ENCODE results near the gene ANO1. TPM values are rescaled to one million over a fixed set of nuclear protein-coding genes. Genes with fewer than 3 reads are reported as not detected.
A peak's percentile ranks its signal among the peaks of the same experiment; 100 is the strongest.
"Not testable (repeated sequence)": the region's sequence is repeated elsewhere in the genome, so short reads cannot be mapped to it uniquely, and the experiment has no call there.

ANO1 gene
- 10 to 100 TPM in 4 of 12 donors, 1 to 10 TPM in 7, not detected in 1; 6.4 to 33.6 (median 9.7) TPM for polyA plus RNA-seq (ENCODE audit: insufficient read length in 12 of 12)
- long read RNA-seq, donor 1 = 0 reads
- long read RNA-seq, donor 2, partial matches to known transcripts = 6 of 6 reads
- long read RNA-seq, donor 2, other reads (novel, unspliced or antisense) = 0 of 6 reads
- long read RNA-seq, donor 3 = 0 reads
- long read RNA-seq, donor 4 = 0 reads
- long read RNA-seq, donor 5 = 0 reads
- long read RNA-seq, donor 6 = 0 reads
- long read RNA-seq, donor 7 = 0 reads
- long read RNA-seq, donor 8 = 0 reads
- long read RNA-seq, donor 9 = 0 reads
- long read RNA-seq, donor 10 = 0 reads
- long read RNA-seq, donor 11 = 0 reads

DNA sequence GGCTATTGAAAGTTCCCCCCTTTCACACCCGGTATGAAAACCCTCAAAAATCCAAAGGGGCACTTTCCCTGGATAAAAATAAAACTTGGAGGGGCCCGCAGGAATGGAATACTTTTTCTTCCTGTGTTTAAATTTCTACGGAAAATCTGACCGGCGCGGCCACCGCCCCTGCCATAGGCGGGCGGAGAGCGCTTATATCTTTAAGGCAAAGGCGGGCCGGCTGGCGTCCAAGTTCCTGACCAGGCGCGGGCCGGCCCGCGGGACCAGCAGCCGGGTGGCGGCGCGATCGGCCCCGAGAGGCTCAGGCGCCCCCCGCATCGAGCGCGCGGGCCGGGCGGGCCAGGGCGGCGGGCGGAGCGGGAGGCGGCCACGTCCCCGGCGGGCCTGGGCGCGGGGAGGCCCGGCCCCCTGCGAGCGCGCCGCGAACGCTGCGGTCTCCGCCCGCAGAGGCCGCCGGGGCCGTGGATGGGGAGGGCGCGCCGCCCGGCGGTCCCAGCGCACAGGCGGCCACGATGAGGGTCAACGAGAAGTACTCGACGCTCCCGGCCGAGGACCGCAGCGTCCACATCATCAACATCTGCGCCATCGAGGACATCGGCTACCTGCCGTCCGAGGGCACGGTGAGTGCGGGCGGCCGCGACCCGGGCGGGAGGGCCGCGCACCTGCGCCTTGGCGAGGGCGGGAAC lies at the start of gene ANO1:
ANO1 (plus strand) TSS at position 223 of the 686 bp plus-strand sequence; CDS start at position 513, 290 bp downstream.
- DNase-seq = peak; percentile 21

DNA sequence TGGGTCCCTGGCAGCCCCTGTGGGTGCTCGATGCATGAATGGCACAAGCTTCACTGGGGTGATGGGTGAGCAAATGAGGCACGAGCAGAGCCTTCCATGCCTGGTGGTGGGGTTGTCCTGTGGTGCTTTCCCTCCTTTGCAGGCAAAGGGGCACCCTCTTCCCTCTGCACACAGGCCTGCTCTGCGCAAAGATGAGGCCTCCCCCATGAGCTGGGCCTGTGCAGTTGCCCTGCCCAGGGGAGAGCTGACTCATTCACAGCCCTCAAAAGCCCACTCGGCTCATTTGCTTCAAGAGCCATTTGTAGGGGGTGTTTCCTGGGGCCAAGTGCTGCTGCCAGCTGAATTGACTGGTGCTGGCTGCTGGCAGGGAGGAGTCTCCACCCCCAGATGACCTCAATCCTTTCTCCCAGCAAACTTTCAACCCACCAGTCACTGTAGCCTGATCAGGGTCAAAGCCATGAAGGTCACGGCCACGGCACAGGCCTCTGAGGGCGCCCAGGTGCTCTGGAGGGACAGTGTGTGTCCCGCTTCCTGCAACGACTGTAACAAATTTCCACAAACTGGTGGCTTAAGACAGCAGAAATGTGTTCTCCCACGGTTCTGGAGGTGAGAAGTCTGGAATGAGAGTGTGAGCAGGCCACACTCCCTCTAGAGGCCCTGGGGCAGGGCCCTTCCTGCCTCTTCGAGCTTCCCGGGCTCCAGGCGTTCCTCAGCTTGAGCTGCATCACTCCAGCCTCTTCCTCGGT lies 48.8 kb upstream of the ANO1 start:
- no peak for DNase-seq

DNA sequence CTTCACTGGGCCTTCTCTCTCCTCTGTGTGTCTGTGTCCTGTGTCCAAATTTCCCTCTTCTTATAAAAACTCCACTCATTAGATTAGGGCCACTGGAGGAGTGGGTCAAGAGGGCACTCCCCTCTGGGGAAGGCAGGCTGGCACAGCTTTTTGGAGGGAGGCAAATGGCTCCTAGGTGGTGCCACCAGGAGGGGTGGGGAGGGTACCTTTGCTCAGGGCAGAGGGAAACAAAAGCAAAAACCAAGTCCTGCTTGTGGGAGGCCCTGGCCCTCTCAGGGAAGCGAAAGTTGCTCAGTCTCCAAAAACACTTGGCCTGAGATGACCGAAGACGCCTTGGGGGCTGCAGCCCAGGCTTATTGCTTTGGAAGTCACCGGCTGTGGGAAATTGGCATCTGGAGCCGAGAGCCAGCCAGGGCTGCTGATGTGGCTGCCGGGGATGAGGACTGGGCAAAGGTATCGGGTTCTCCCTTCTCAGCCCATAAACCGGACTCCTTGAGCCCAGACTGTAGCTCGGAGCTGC lies 48.2 kb upstream of the ANO1 start:
- no peak for DNase-seq

- DNase-seq = no peak
Observed at GRCh38 chr11:70030412-70030811, 47.7 kb upstream of the ANO1 start.

- DNase-seq = no peak
Observed at GRCh38 chr11:70031631-70032469, 46.3 kb upstream of the ANO1 start.

DNA sequence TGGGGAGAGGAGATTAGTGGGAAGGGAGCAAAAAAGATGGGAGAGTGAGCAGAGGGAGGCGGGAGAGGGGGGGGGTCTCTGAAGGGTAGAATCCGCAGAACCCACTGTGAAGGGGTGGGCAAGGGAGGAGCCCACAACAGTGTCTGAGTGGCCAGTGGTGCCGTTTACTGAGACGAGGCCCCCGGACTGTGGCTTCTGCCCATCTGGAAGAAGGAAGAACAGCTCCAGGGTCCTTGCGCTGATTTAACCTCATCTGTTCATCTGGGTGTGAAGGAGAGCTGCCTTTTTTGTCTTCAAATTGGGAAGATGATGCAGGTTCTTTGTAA lies 45.7 kb upstream of the ANO1 start:
- DNase-seq = no peak

DNA sequence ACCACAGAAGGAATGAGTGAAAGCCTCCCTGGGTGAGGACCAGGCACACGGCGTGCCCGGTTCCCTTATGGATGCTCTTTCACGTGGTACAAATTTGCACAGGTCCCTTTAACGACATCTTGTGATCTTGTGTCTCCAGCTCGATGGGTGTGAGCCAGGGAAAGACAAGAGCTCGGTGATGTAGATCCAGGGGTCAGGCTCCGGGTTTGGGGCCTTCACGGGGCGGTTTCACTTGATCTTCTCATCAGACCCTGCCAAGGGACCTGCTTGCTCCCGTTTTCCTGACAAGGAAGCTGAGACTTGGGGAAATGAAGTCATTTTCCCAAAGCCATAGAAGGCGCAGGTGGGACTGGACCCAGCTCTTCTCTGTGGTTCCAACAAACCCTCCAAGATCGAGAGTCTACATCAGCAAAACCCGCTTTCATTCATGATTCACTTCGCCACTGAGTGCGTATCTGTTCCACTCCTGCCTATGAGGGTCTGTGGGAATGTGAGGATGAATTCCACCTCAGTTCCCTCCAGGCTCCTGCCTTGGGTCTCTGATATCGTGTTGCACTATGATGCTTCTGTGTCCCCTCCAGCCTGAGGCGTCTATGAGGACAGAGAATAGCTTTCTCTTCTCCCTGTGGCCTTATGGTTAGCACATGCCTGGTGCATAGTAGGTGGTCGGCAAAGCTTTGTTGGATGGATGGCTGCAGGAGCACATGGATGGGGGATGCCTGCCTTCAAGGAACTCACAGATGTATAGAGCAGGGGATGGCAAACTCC lies 45.0 kb upstream of the ANO1 start:
- no peak for DNase-seq

DNA sequence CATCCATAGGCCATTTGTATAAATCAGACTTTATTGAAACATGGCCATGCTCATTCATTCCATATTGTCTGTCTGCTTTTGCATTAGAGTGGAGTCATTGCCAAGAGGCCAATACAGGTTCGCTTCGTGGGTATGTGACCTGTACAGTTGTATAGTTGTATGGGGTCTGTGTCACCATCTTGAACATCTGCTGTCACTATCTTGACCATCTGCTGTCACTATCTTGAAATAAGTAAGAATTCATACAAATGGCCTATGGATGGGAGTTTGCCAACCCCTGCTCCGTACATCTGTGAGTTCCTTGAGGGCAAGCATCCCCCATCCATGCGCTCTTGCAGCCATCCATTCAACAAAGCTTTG lies 44.4 kb upstream of the ANO1 start:
- no peak for DNase-seq

DNA sequence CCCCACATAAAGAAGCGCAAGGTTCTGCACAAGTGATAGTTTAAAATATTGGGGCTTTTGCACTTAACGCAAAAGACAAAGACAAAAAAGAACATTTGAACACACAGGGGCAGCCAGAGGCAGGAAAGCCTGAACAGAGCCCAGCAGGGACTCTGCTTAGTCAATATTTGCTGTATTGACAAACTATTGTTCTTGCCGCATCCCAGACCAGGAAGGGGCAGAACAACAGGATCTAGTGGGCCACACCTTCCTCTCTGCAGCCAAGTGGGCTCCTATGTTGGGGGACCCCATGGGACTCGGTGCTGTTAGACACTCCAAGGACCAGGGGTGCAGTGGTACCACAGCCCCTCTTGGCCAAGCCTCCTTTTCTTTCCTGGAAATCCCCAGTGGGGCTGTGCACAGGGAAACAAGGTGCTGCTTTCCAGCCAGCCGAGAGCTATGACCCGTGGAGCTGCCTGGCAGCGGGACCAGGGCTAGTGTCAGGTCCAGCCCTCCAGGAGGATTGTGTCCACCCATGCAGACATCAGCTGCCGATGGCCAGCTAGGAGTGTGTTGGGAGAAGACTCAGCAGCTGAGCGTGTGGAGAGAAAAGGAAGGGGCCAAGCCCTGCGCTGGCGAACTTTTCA lies 43.3 kb upstream of the ANO1 start:
- no peak for DNase-seq

- DNase-seq = not testable (repeated sequence)
Observed at GRCh38 chr11:70035665-70036064, 42.5 kb upstream of the ANO1 start.

DNA sequence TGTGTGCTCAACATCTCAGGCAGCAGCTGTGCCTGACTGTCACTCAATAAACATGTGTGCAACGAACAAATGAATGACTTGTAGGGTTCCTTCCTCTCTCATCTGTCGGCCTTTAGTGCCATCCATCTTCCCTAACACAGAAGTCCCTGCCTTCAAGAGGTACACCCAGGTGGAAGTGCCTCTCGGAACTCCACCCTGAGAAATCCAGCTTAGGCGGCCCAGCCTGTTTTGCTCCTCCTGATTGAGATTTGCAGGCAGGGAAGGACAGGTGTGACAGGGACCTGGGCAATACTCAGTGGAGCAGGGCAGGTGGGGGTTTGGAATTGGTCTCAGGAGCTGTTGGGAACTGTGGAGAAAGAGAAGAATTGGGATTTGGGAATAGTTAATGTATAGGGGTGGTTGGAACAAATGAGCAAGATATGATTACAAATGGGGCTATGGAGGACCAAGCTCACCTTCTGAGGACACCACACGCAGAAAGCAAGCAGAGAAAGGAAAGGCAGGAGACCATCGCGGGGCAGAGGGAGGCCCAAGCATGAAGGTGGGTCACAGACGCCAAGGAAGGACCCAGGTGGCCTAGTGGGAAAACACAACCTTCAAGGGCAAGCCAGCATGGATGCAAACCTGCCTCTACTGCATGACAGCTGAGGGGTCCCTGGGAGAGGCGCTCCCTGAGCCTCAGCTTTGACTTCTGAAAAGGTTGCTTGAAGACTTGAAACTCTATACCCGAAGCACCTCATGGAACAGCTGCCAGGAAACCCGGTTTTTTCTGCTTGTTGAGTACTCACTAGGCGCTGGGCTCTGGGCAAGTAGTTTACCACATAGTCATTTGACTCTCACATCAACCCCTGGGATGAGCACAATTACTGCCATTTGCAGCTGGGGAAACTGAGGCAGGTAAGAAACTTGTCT lies 40.9 kb upstream of the ANO1 start:
- no peak for DNase-seq

DNA sequence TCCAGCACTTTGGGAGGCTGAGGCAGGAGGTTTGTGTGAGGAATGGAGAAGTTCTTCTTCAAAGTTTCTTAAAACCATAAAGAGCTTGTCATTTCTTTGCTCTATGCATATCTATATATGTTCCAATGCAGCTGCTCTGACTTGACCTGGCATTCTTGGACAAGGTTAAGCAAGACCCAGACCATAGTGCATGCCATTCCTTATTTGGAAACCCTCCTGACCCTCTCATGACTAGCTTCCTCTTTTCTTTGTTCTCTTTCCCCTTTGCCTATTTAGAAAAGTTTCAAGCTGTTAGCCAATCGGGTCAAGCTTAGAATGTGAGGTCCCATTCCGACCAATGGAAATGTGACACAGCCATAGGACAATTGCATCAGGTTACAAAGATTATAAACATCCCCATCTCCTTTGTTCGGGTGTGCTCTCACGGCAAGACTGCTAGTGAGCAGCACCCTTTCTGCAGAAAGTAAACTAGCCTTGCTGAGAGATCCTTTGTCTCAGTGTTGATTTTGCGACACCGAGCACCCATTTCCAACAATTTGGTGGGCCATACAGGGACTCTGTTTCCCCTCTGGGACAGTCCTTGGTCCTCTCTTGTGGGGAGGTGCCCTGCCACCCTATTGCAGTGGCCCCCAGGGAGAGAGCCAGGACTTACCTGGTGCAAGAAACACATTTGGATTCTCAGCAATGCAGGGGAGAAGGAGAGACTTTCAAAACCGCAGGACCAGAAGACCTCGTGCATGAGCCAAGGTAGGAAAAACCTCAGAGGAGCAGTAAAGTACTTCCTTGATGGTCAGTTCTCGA lies 39.9 kb upstream of the ANO1 start:
- DNase-seq = no peak

DNA sequence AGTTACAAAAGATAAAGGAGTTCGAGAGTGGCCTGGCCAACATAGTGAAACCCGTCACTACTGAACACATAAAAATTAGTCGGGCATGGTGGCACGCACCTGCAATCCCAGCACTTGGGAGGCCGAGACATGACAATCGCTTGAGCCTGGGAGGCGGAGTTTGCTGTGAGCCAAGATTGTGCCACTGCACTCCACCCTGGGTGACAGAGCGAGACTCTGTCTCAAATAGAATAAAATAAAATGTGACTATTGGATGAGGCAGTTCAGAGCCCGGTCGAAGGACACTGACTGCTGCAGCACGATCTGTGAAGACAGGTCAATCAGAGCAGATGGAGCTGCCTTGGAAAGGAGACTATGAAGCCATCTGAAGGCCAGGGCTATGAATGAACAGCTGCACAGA lies 37.7 kb upstream of the ANO1 start:
- no peak for DNase-seq

DNA sequence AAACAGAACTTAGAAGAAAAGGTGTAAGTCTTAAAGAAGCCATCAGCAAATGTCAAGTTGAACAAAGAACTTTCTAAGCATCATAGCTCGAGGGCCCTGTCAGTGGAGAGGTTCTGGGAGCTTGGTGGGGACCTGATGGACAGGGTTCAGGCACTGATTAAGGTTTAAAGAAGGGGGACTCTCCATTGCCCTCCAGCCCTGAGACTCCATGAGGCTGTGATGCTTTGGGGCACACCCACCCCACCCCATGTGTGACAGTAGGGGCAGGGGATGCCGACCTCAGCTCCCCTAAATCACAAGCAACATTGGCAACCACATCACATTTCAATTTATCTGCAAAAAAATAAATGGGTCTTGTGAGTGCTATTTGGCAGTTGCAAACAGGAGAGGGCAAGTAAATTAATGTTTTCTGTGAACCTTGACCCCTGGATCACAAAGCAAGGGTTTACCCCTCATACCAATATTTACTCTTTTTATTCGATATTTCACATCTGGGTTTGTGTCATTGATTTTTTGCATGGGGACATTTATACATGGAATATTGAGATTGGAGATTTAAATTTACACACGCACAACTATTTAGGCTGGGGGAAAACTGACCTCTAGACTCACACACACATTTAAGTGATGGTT lies 37.1 kb upstream of the ANO1 start:
- no peak for DNase-seq

DNA sequence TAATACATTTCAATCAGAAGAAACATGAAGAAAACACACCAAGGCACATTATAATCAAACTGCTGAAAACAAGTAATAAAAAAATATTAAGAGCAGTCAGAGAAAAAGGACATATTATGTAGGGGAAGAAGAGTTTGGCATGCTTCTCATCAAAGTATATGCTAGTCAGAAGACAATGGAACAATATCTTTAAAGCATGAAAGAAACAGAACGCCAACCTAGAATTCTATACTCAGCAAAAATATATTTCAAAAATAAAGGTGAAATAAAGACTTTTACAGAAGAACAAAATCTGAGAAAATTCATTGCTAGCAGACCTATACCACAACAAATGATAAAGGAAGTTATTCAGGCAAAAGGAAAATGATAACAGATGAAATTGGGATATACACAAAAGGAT lies 34.6 kb upstream of the ANO1 start:
- no peak for DNase-seq

DNA sequence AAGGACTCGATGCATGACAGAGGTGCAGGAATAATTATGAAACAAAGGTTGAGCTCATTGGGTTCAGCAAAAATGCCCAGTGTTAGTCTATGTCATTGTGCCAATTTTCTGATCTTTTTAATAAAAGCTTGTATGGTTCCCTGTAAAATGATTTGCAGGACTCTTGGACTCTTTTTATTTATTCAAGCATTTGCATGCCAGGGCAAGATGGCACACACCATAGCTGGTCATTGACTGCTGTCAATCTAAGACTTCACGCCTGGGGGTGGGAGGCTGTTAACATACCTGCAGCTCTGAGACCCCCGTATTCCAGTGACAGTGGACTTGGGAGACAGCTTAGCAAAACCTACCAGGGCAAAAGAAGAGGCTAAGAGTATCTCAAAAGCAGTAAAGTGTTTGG lies 32.0 kb upstream of the ANO1 start:
- no peak for DNase-seq

DNA sequence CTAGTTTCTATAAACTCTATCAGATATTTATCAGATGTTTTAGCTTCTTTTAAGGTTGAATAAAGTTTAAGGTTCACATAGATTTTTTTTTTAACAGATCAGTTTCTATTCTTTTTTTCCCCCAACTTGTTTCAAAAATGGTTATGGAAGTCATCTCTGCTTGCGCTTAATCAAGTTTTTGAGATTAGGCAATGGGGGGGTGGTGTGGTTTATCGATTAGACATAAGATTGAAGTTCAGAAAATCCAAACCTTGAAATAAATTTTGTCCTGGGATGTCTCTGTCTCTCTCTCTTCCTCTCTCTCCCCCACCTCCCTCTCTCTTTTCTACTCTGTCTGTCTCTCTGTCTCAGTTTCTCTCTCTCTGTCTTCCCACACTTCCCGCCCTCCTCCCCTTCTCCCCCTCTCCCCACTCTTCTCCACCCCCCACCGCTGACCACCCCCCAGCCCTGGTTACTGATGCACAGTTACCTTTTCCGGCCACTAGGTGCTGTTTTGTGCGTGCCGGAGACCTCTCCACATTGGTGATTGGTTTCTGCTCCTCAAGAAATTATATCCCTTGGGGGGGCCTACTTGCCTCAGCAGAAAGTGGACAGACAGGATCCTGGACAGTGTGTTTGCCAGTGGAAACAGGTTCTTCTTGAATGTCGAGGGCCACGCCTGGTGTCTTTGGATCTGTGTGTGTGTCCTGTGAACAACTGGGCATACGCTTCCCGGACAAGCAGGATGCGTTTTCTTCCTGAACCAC lies 29.7 kb upstream of the ANO1 start:
- no peak for DNase-seq

All from muscle of arm (tissue), 14 donors.